ENCODE data around the gene EBF3.

DNA sequence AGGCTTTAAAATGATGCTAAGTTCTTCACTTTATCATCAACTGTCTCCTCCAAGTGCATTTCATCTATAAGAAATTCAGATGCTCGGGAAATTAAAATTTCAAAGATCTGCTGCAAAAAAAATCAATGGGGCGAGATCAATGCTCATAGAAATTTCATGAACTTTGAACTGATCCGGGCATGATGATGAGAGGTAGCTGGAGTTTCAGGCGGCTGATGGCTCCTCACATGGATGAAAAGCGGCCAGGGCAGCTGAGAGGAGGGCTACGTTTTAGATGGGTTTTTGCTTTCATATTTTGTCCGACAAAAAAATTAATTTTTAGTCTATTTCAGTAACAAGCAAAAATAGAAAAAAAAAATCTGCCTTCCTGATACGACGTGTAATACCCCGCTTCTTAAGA lies 109.9 kb downstream of the EBF3 start:
- TF ChIP-seq EZH2phosphoT487 (IDR thresholded peaks at IDR 0.05; ENCODE audit: low read depth): no peak
- TF ChIP-seq, protein P1, sequence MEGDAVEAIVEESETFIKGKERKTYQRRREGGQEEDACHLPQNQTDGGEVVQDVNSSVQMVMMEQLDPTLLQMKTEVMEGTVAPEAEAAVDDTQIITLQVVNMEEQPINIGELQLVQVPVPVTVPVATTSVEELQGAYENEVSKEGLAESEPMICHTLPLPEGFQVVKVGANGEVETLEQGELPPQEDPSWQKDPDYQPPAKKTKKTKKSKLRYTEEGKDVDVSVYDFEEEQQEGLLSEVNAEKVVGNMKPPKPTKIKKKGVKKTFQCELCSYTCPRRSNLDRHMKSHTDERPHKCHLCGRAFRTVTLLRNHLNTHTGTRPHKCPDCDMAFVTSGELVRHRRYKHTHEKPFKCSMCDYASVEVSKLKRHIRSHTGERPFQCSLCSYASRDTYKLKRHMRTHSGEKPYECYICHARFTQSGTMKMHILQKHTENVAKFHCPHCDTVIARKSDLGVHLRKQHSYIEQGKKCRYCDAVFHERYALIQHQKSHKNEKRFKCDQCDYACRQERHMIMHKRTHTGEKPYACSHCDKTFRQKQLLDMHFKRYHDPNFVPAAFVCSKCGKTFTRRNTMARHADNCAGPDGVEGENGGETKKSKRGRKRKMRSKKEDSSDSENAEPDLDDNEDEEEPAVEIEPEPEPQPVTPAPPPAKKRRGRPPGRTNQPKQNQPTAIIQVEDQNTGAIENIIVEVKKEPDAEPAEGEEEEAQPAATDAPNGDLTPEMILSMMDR (IDR thresholded peaks at IDR 0.05; ENCODE audit: low read depth, low read length): no peak
